ENCODE results near the gene LRMDA. TPM values are rescaled to one million over a fixed set of nuclear protein-coding genes. Genes with fewer than 3 reads are reported as not detected.

The LRMDA gene
- total and polyA plus RNA-seq, 12 donors = 30.7 to 132 (median 78.1) TPM

DNA sequence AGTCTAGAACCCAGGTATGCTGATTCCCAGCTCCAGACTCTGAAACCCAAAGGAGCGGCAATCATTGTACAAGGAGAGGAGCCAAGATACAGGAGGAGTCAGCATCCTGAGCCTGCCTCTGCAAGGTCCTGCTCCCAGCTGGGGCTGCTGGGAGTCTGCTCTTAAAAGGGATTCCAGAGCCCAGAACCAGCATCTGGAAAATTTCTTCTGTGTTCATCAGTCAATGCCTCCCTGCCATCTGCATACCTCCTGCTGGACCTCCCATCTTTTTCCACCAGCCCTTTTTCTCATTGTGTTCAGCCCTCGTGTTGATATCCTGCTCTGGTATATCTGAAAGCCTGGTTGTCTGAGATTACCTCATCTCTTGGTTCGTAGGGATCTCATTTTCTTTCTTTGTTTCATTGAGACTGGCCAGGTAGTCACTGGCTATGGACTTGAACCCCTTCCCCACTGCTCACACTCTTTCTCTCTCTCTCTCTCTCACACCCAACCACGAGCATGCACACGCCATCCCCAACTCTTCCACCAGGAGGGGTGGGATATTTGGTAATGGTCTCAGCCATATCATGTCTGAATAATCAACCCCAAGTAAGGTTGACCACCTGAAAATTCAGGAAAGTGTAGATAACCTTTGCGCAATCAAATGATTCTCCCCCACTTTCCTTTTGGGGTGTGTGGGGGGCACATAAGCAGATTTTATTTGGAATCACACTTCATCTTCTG is 608.8 kb downstream of the LRMDA start:
- Histone ChIP-seq H3K9me3 (replicated peaks in 1 of 3) (peaks cover 0 to 11% (median 0%) of the 10 kb centered on the region in 3 donors), H3K36me3 (replicated peaks in 1 of 2) (no peaks in the 10 kb centered on the region), H3K27ac (no peak overlapping the region), H3K27me3 (no peaks in the 10 kb centered on the region), H3K4me1 (replicated peaks in 1 of 2) (peaks cover 0 to 13% of the 10 kb centered on the region in 2 donors), H3K4me3 (no peak overlapping the region)
- intact Hi-C loops (cut with DNase I) = no loop called here
- DNase-seq = no peak
- 90 to 99% (median 94%) methylated on average over 6 of the region's 6 CpGs for WGBS, 4 donors
- TF ChIP-seq, protein P1, sequence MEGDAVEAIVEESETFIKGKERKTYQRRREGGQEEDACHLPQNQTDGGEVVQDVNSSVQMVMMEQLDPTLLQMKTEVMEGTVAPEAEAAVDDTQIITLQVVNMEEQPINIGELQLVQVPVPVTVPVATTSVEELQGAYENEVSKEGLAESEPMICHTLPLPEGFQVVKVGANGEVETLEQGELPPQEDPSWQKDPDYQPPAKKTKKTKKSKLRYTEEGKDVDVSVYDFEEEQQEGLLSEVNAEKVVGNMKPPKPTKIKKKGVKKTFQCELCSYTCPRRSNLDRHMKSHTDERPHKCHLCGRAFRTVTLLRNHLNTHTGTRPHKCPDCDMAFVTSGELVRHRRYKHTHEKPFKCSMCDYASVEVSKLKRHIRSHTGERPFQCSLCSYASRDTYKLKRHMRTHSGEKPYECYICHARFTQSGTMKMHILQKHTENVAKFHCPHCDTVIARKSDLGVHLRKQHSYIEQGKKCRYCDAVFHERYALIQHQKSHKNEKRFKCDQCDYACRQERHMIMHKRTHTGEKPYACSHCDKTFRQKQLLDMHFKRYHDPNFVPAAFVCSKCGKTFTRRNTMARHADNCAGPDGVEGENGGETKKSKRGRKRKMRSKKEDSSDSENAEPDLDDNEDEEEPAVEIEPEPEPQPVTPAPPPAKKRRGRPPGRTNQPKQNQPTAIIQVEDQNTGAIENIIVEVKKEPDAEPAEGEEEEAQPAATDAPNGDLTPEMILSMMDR (IDR thresholded peaks at IDR 0.05) = no peak
- TF ChIP-seq POLR2A (IDR thresholded peaks at IDR 0.05) = no peak

DNA sequence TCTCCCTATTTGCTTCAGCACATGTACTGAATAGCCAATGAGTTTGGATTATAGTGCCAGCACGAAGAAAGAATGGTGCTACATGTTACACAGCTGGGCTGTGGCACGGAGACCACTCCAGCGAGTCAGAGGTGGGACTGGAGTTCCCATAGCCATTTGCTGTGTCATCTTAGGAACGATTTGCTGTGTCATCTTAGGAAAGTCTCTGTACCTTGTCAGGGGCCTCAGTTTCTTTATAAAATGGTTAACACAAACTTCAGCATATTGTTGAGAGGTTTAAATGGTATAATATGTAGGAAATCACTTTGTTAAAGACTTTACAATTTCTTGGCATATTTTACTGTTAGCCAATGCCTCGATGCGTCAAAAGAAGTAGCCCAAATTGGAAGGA is 609.4 kb downstream of the LRMDA start:
- DNase-seq = no peak
- H3K4me3 ChIP-seq = no peak overlapping the region
- H3K36me3 ChIP-seq (replicated peaks in 1 of 2) = no peaks in the 10 kb centered on the region
- H3K27me3 ChIP-seq = no peaks in the 10 kb centered on the region
- WGBS, 4 donors = 92 to 99% (median 97%) methylated on average over 6 of the region's 6 CpGs
- intact Hi-C loops (cut with DNase I) = no loop called here
- no peak for TF ChIP-seq POLR2A (IDR thresholded peaks at IDR 0.05)
- TF ChIP-seq, protein P1 (IDR thresholded peaks at IDR 0.05) = no peak
- H3K27ac ChIP-seq = no peak overlapping the region
- peaks cover 0 to 11% (median 0%) of the 10 kb centered on the region in 3 donors for H3K9me3 ChIP-seq (replicated peaks in 1 of 3)
- H3K4me1 ChIP-seq (replicated peaks in 1 of 2) = peaks cover 0 to 8% of the 10 kb centered on the region in 2 donors

DNA sequence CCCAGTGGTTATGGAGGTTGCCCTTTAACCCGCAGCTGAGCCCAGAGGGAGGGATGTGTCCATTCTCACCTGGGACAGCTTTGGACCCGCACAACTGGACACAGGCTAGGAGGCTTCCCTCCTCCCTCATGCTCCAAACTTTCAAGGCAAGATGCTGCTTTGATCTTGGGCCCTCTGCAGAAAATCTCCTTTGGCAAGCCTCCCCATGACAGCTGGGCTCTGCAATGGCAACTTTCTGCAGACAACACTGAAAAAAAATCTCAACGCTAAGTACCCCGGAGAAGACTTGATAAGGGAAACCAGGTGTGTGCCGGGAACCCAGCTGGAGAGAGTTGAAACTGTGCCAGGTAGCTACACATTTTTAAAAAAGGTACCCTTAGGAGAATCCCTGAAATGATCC is 610.1 kb downstream of the LRMDA start:
- no peaks in the 10 kb centered on the region for H3K27me3 ChIP-seq
- H3K4me3 ChIP-seq = no peak overlapping the region
- WGBS, 4 donors = 80 to 88% (median 85%) methylated on average over 5 of the region's 5 CpGs
- H3K27ac ChIP-seq = no peak overlapping the region
- intact Hi-C loops (cut with DNase I) = no loop called here
- no peak for DNase-seq
- no peaks in the 10 kb centered on the region for H3K36me3 ChIP-seq (replicated peaks in 1 of 2)
- H3K9me3 ChIP-seq (replicated peaks in 1 of 3) = peaks cover 0 to 11% (median 0%) of the 10 kb centered on the region in 3 donors
- TF ChIP-seq, protein P1 (IDR thresholded peaks at IDR 0.05) = no peak
- no peak for TF ChIP-seq POLR2A (IDR thresholded peaks at IDR 0.05)
- peaks cover 0 to under 1% of the 10 kb centered on the region in 2 donors for H3K4me1 ChIP-seq (replicated peaks in 1 of 2)

DNA sequence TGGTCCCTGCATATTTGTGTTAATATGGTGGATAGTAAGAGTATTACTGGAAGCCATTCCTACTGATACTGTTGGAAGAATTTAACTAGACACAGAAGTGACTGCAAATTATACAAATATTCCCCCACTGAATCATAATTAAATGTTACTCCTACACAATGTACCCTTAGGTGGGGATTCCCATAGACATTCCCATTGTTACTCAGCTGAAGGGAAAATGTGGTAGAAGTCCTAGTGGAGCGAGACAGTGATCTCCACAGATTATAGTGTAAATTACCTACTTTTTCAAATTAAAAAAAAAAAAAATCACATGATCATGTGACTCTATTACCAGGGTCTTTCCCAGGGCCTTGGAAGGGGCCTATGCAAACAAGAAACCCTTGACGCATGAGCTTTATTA is 611.8 kb downstream of the LRMDA start:
- Histone ChIP-seq H3K4me1 (replicated peaks in 1 of 2) (no peaks in the 10 kb centered on the region), H3K27me3 (no peaks in the 10 kb centered on the region), H3K27ac (no peak overlapping the region), H3K4me3 (no peak overlapping the region), H3K36me3 (replicated peaks in 1 of 2) (no peaks in the 10 kb centered on the region), H3K9me3 (replicated peaks in 1 of 3) (peaks cover 0 to 7% (median 0%) of the 10 kb centered on the region in 3 donors)
- intact Hi-C loops (cut with DNase I) = no loop called here
- DNase-seq = no peak
- 94 to 100% (median 97%) methylated on average over 2 of the region's 2 CpGs for WGBS, 4 donors
- TF ChIP-seq, protein P1 (IDR thresholded peaks at IDR 0.05) = no peak
- no peak for TF ChIP-seq POLR2A (IDR thresholded peaks at IDR 0.05)

All from adrenal gland (tissue), 12 donors.